Prostate gland (tissue), 2 donors: Measurements from ENCODE around the gene PRDM16.

Source experiments
- POLR2A ChIP-seq: fragments of 450-650 bp; IDR thresholded peaks from one replicate; pipeline ENCODE4 v1.6.1; 2016; ENCODE audit warnings: antibody characterized with exemption, mild to moderate bottlenecking
- POLR2AphosphoS5 ChIP-seq: sonication (generic); formaldehyde crosslinking; IDR thresholded peaks from one replicate; pipeline ENCODE4 v1.6.1; 2017; ENCODE audit warnings: antibody characterized with exemption
- TF ChIP-seq, protein P1 (sequence below), 4 experiments: fragments of 200-600 bp in 2 of 4; fragments of 450-650 bp in 2 of 4; sonication (generic) in 2 of 4; IDR thresholded peaks; 1 replicate in 3 of 4; 2 replicates in 1 of 4; pipeline ENCODE4 v1.5.1; 2016 to 2019; ENCODE audit warnings: antibody characterized with exemption in 4 of 4, mild to moderate bottlenecking in 2 of 4, moderate library complexity in 2 of 4

DNA sequence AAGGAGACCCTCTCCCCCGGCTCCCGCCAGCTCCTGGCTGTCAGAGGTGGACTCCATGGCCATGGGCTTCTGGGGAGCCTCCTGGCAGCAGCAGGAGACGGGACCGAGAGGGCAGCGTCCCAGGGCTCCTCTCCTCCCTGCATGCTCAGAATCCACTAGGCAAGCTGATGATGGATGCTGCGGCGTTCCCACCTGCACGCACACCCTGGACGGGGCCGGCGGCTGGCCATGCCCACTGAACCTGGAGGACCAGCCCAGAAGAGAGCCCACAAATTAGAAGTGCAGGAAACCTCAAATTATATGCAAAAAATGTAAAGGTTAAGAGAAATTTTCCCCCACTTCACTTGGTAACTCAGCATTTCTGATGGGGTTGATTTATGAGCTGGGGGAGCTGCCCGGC is 308.2 kb downstream of the PRDM16 start:
- TF ChIP-seq, protein P1, sequence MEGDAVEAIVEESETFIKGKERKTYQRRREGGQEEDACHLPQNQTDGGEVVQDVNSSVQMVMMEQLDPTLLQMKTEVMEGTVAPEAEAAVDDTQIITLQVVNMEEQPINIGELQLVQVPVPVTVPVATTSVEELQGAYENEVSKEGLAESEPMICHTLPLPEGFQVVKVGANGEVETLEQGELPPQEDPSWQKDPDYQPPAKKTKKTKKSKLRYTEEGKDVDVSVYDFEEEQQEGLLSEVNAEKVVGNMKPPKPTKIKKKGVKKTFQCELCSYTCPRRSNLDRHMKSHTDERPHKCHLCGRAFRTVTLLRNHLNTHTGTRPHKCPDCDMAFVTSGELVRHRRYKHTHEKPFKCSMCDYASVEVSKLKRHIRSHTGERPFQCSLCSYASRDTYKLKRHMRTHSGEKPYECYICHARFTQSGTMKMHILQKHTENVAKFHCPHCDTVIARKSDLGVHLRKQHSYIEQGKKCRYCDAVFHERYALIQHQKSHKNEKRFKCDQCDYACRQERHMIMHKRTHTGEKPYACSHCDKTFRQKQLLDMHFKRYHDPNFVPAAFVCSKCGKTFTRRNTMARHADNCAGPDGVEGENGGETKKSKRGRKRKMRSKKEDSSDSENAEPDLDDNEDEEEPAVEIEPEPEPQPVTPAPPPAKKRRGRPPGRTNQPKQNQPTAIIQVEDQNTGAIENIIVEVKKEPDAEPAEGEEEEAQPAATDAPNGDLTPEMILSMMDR (IDR thresholded peaks at IDR 0.05), result no peak
- TF ChIP-seq POLR2A (no peak), POLR2AphosphoS5 (no peak)
